ENCODE data around the gene ABCC3. TPM values are rescaled to one million over a fixed set of nuclear protein-coding genes. Genes with fewer than 3 reads are reported as not detected.

ABCC3 gene
- total RNA-seq, 1 donor from 2014 or later = 6.3 TPM

DNA sequence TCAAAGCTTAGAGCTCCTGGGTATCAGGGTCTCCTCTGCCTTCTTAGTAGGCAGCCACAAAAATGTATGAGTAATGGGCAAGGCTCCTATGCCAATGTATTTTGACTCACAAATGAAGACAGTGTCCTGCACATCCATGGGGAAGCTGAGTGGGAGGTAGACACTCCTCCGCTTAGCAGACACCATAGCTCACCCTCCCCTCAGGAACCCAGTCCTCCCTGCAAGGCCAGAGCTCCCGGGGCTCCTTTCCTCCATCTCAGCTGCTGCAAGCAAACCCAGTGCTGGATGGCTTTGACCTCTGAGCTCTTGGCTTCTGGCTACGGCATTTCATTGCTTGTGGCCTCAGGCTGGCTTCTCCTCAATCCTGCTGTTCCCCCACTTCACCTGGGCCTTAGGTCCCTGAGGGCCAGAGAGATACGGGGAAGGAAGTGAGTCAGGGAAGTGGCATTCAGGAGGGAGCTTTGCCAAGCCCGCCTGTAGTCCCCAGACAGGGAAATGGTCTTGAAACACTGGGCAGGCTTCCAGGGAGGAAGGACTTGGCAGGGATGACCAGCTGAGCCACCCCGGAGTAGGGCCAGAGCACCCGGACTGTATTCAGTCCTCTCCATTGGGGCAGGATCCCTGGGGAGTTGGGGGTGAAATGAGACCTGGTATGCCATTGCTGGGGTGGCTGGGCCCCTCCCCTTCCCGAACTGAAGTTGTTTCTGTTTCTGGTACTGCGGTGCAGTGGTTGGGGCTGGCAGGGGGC lies 4.5 kb downstream of the ABCC3 start:
- H3K4me3 ChIP-seq (ENCODE audit: low read depth, low read length) = no peak overlapping the region
- TF ChIP-seq, protein P1, sequence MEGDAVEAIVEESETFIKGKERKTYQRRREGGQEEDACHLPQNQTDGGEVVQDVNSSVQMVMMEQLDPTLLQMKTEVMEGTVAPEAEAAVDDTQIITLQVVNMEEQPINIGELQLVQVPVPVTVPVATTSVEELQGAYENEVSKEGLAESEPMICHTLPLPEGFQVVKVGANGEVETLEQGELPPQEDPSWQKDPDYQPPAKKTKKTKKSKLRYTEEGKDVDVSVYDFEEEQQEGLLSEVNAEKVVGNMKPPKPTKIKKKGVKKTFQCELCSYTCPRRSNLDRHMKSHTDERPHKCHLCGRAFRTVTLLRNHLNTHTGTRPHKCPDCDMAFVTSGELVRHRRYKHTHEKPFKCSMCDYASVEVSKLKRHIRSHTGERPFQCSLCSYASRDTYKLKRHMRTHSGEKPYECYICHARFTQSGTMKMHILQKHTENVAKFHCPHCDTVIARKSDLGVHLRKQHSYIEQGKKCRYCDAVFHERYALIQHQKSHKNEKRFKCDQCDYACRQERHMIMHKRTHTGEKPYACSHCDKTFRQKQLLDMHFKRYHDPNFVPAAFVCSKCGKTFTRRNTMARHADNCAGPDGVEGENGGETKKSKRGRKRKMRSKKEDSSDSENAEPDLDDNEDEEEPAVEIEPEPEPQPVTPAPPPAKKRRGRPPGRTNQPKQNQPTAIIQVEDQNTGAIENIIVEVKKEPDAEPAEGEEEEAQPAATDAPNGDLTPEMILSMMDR (conservative IDR thresholded peaks at IDR 0.05; ENCODE audit: low read depth, low read length) = no peak
- DNase-seq (ENCODE audit: low read depth) = peak; percentile 86

DNA sequence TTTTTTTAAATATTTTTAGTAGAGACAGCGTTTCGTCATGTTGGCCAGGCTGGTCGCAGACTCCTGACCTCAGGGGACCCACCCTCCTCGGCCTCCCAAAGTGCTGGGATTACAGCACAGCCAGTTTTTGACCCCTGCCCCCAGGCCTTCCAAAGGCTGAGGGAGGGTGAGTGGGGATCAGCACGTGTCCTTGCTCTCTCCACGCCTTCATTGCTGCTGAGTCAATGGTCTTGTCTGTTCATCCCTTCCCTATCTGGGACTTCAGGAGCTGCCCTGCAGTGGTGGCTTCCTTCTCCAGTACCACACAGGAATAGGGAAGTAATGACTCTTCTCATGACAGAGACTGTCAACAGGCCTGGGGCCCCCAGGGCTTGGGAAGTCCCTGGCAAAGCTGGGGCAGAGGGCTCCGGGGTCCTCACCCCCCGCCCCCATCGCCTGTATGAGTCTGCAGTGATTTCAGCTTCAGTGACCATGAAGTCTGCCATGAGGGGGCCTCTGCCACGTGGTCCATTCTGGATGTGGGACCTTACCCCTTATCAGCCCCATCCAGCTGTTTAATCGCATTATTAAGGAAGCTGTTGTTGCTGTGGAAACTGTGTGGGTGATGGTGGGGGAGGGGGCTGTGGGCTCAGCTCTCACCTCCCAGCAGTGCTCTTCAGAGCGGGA lies 6.1 kb downstream of the ABCC3 start:
- TF ChIP-seq, protein P1 (conservative IDR thresholded peaks at IDR 0.05; ENCODE audit: low read depth, low read length) = no peak

DNA sequence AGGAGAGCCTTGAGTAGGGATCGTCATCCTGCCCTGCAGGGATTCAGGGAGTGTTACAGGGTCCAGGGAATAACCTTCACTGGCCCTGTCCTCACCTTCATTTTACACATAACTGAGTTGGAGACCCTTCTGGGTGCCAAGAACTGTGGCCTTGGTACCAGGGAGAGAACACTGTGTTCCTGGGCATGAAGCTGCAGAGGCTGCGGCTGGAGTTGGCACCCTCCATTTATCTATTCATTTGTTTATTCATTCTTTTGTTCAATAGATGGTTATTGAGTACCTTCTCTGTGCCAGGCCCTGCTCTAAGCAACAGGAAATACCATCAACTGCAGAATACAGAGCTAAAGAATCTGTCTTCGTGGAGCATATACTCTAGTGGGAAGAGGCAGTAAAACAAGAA lies 6.7 kb downstream of the ABCC3 start:
- TF ChIP-seq, protein P1 (conservative IDR thresholded peaks at IDR 0.05; ENCODE audit: low read depth, low read length) = no peak
- H3K4me3 ChIP-seq (ENCODE audit: low read depth, low read length) = no peak overlapping the region
- DNase-seq (ENCODE audit: low read depth) = no peak

More for the DNA sequence above, 6.1 kb downstream of the ABCC3 start:
- H3K4me3 ChIP-seq (ENCODE audit: low read depth, low read length) = no peak overlapping the region
- DNase-seq (ENCODE audit: low read depth) = no peak

DNA sequence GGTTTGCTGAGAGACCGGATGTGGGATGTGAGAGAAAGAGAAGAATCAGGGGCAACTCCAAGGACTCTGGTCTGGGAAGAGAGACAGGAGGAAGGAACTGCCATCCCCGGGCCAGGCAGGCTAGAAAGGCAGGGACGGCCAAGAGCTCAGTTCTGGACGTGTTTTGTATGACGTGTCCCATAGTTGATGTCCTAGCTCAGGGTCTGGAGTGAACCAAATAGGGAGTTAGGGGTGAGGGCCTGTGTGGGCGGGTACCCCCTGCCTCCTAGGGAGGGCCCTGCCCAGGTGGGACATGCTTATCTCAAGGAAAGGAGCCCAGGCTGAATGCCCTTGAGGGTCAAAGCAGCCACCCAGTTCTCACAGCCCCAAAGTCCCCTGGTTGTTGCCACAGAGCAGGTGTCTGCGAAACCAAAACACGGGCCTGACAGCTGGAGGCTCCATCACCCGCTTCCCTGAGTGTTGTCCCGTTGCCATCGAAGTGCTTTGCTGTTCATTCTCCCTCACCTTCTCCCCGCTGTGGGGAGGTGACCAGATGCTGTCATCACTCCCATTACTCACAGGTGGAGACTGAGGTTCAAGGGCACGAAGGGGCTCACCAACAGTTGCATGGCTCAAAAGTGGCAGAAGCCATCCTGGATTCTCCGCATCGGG lies 7.5 kb downstream of the ABCC3 start:
- TF ChIP-seq, protein P1 (conservative IDR thresholded peaks at IDR 0.05; ENCODE audit: low read depth, low read length) = no peak
- DNase-seq (ENCODE audit: low read depth) = no peak
- H3K4me3 ChIP-seq (ENCODE audit: low read depth, low read length) = no peak overlapping the region

DNA sequence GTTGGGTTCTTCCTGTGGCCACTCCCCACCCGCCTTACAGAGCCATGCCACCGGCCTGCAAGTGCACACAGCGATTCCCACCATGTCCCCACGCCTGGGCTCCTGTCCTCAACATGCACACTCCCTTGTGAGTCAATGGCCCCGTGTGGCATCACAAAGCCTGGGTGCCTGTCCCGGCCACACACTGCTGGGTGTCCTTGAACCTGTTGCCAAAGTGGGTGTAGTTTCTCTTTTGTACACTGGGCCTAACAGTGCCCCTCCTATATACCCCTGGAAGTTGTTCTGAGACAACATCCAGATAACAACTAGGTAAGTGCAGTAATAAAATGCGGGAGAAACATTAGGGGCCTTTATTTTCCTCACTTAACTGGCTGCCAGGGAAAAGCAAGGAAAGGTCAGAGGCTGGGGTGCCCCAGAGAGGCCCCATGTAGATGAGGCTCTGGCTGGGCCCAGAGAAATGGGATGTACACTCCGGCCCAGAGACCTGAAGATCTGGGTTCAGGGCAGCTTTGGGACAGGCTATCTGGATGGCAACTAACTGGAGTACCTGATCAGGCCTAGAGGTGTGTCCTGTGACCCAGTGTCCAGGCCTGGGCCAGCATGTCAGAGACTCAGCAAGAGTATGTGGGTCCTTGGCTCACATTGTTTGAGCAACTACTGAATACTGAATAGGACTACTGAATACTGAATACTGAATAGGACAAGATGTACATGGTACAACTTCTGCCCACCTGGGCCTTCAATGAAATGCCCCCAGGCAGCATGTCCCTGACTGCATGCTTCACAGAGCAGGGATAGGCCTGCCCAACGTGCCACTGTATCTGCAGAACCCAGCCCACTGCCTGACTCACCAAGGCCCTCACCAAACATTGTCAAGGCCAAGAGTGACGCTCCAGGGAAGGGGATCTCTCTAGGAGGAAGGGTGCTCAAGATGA lies 8.3 kb downstream of the ABCC3 start:
- TF ChIP-seq, protein P1 (conservative IDR thresholded peaks at IDR 0.05; ENCODE audit: low read depth, low read length) = no peak
- DNase-seq (ENCODE audit: low read depth) = no peak
- no peak overlapping the region for H3K4me3 ChIP-seq (ENCODE audit: low read depth, low read length)

All from epithelial cell of proximal tubule (primary cell).